ENCODE data around the gene MIOX. TPM values are rescaled to one million over a fixed set of nuclear protein-coding genes. Genes with fewer than 3 reads are reported as not detected.

The MIOX gene
- total RNA-seq, 1 donor from 2014 or later = not detected

DNA sequence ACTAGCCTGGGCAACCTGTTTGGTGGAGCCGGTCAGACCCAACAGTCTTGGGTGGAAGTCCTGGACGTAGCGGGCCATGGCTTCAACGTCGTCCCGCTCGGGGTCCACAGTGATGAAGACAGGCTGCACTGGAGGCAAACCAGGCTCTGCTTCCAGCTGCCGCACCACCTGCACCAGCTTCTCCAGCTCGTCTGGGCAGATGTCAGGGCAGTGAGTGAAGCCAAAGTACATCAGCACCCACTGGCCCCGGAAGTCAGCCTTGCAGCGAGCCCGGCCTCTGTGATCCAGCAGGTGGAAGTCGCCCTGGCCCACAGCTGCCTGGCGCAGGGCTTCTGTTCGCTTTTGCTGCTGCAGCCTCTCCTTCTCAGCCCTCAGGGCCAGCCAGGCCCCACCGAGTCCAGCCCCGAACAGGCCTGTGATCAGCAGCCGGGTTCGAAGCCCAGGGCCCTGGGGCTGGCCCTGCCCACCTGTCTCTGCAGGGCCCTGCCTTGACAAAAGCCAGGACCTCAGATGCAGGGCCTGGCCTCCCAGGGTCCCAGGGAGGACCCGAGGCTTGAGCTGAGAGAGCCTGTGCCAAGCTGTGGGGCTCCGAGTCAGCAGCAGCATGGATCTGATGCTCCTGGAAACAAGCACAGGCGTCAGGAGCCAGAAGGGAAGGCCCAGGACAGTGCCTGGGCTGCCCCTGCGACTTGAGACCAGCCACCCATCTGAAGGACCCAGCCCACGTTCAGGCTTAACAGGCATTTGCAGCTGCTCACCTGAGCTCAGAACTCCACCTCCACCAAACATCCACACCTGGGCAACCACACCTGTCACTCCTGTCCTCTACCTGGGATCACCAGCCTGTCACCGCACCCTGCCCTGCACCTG lies 37.4 kb downstream of the MIOX start:
- intact Hi-C loops (cut with DNase I) = no loop called here
- no peak for DNase-seq (ENCODE audit: low spot score)

GRCh38 chr22:50524676-50525103 lies 38.0 kb downstream of the MIOX start:
- no peak for DNase-seq (ENCODE audit: low spot score)
- intact Hi-C loops (cut with DNase I) = loop anchor here (5.0 kb wide), 2 partner anchors 38 to 58 kb away; partner anchors contain the start of genes CHKB and SYCE3

GRCh38 chr22:50525104-50525857 lies 38.6 kb downstream of the MIOX start, which contains the start of gene SCO2:
SCO2 (minus strand) TSS chr22:50525598; CDS start chr22:50524411, 1,187 bp downstream.
- intact Hi-C loops (cut with DNase I) = loop anchor here (5.0 kb wide), 2 partner anchors 37 to 57 kb away; partner anchors contain the start of genes CHKB and SYCE3

GRCh38 chr22:50525858-50526107 lies 39.1 kb downstream of the MIOX start:
- intact Hi-C loops (cut with DNase I) = loop anchor here (5.0 kb wide), 2 partner anchors 37 to 57 kb away; partner anchors contain the start of genes CHKB and SYCE3
- DNase-seq (ENCODE audit: low spot score) = no peak

More at GRCh38 chr22:50525104-50525857, 38.6 kb downstream of the MIOX start, which contains the start of gene SCO2:
- DNase-seq (ENCODE audit: low spot score) = peak; percentile 97

DNA sequence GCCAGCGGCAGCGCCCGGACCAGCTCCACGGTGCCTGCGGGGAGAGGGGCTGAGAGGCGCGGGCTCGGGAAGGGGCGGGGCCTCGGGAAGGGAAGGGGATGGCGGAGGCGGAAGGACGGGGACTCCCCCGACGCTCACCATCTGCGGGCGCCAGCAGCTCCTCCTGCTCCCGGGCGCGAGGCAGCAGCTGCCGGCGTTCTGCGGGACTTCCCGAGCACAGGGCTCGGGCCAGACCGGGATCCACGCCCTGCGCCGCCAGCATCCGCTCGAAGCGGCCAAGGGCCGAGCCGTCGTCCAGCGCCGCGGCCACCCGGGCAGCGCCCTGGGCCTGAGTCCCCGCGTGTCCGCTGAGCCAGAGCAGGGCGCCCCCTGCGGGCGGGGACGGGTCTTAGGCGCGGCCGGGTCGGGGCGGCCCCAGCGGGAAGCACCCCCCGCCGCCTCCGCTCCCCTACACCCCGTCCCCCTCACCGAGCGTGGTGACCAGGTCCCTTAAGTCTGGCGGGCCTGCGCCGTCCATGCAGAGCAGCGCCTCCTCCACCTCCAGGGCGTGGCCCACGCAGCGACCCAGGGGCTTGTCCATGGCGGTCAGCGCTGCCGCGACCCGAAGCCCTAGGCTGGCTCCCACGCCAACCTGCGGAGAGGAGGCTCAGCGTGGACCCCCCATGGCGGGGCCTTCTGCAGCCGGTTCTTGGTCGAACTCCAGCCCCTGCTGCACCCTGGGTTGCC lies 39.6 kb downstream of the MIOX start:
- intact Hi-C loops (cut with DNase I) = loop anchor here (5.0 kb wide), 2 partner anchors 36 to 56 kb away; partner anchors contain the start of genes CHKB and SYCE3
- peak; percentile 93 for DNase-seq (ENCODE audit: low spot score)

- DNase-seq (ENCODE audit: low spot score) = peak; percentile 90
- intact Hi-C loops (cut with DNase I) = loop anchor here (5.0 kb wide), 2 partner anchors 35 to 55 kb away; partner anchors contain the start of genes CHKB and SYCE3
These were observed 40.5 kb downstream of the MIOX start for GRCh38 chr22:50526834-50527801.

- intact Hi-C loops (cut with DNase I) = loop anchor here (5.0 kb wide), 2 partner anchors 34 to 54 kb away; partner anchors contain the start of genes CHKB and SYCE3
- DNase-seq (ENCODE audit: low spot score) = no peak
These were observed 41.4 kb downstream of the MIOX start for GRCh38 chr22:50527921-50528681.

DNA sequence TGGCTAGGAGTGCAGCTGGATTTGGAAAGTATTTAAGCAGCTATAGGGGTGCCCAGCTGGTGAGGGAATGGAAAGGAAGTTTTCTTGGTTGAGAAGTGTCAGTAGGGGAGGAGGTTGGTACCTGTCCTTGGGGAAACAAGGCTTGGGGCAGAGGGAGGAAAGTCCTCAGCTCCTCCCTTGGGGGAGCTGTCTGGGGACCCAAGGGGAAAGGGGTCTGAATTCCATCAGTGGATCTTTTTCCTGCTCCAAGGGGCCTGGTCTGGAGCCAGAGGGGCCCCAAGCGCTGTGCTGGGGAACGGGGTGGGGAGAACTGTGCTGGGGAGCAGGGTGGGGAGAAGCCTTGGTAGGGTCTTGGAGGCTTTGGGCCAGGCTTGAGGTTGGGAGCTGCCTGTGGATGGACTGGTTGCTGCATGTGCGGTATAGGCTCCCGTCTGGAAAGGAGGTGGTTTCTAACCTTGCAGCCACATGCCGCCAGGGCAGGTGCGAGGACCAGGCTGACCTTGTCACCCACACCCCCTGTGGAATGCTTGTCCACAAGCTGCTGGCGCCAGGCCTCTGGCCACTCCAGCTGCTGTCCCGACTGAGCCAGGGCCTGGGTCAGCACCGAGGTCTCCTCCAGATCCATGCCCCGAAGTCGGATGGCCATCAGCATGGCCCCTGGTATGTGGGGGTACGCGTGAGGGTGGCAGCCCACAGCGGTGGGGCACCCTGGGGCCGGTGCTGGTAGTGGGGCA lies 42.2 kb downstream of the MIOX start:
- intact Hi-C loops (cut with DNase I) = loop anchor here (5.0 kb wide), 2 partner anchors 33 to 53 kb away; partner anchors contain the start of genes CHKB and SYCE3
- DNase-seq (ENCODE audit: low spot score) = no peak

DNA sequence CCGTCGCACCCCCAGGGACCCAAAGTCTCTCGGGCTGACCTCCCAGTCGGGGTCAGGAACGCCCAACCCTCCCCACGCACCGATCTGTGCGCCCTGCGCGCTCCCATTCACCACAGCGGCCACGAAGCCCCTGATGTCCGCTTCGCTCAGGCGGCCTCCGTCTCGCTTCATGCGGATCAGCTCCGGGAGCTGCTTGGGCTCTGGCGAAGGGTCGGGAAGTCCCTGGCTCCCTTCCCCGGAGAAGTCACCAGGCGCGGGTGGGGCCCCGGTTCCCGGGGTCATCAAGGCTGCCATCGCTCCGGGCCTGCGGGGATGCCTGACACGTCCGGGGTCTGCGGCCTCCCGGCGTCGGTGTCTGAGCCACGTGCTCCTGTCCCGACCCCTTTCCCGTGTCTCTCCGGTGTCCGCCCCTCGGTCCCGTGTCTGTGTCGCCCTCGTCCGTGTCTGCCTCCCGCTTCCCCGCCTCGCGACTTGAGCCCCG lies 42.8 kb downstream of the MIOX start:
- peak; percentile 79 for DNase-seq (ENCODE audit: low spot score)
- intact Hi-C loops (cut with DNase I) = loop anchor here (5.0 kb wide), 2 partner anchors 33 to 53 kb away; partner anchors contain the start of genes CHKB and SYCE3

DNA sequence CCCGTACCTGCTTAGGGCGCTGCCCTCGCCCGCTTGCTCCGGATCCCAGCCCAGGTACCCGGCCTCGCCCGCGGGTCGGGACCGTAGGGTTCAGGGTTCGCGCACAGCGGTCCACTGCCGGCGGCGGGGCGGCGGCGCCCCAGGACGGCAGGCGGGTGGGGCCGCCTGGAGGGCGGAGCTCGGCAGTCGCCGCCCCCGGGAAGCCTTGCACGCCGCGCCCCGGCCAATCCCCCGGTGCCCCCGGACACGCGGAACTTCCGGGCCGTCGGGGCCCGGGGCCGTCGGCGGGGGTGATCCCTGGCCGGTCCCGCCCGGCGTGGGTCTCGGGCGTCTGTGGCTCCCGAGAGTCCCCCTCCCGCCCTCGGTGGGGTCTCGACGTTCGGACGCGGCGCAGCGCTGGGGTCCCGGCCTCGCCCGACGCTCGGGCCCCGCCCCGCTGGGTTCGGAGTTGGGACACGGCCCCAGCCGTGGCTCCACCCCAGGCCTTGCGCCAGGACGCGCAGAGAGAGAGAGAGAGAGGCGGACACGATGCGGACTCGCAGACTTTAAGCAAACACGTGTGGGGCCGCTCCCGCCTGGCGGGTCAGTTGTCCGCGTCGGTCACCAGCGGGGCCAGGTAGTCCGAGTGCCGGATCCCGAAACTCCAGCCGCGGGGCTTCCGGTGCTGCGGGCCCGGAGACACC lies 43.4 kb downstream of the MIOX start, which contains the start of gene TYMP:
Gene TYMP, minus strand, starts transcription at position 116 of the 683 bp plus-strand sequence. CDS start 303 bp downstream, outside the sequence.
- intact Hi-C loops (cut with DNase I) = loop anchor here (5.0 kb wide), 2 partner anchors 32 to 52 kb away; partner anchors contain the start of genes CHKB and SYCE3
- DNase-seq (ENCODE audit: low spot score) = peak; percentile 94

GRCh38 chr22:50530580-50530876 lies 43.9 kb downstream of the MIOX start:
- intact Hi-C loops (cut with DNase I) = no loop called here
- DNase-seq (ENCODE audit: low spot score) = no peak

GRCh38 chr22:50530877-50531545 lies 44.4 kb downstream of the MIOX start:
- intact Hi-C loops (cut with DNase I) = no loop called here

DNA sequence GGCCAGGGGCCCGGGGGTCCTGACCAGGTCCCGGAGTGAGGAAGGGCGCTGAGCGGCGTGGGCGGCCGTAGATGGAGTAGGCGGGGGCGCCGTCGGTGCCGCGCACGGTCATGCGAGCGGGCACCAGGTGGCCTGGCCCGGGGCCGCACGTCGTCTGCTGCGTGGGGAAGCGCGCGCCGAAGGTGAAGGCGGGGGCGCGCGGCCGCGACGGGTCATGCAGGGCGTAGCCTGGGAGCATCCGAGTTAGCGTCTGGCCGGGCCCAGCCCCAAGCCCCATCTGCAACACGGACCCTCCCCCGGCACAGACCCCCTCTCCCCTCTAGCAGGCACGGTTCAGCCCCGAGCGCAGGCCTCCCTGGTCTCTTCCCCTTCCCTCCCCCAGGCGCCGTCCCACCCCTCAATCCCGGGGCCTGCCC lies 44.9 kb downstream of the MIOX start:
- intact Hi-C loops (cut with DNase I) = no loop called here
- no peak for DNase-seq (ENCODE audit: low spot score)

More at GRCh38 chr22:50530877-50531545, 44.4 kb downstream of the MIOX start:
- DNase-seq (ENCODE audit: low spot score) = peak; percentile 95

GRCh38 chr22:50531962-50532674 lies 45.5 kb downstream of the MIOX start:
- peak; percentile 91 for DNase-seq (ENCODE audit: low spot score)
- intact Hi-C loops (cut with DNase I) = no loop called here

Data from cardiac septum (tissue), 1 donor.